ENCODE measurements around the gene TNFAIP8L3.
A peak's percentile ranks its signal among the peaks of the same experiment; 100 is the strongest.

Gene TNFAIP8L3

GRCh38 chr15:51071578-51071977 is 23.1 kb downstream of the TNFAIP8L3 start:
- Mint-ChIP-seq H3K27ac (no peak overlapping the region), H3K36me3 (ENCODE audit: low read depth) (no peaks in the 10 kb centered on the region), H3K9me3 (no peaks in the 10 kb centered on the region), H3K27me3 (ENCODE audit: low read depth) (no peaks in the 10 kb centered on the region), H3K4me1 (peaks cover 15% of the 10 kb centered on the region), H3K4me3 (no peak overlapping the region)
- TF ChIP-seq, protein P1, sequence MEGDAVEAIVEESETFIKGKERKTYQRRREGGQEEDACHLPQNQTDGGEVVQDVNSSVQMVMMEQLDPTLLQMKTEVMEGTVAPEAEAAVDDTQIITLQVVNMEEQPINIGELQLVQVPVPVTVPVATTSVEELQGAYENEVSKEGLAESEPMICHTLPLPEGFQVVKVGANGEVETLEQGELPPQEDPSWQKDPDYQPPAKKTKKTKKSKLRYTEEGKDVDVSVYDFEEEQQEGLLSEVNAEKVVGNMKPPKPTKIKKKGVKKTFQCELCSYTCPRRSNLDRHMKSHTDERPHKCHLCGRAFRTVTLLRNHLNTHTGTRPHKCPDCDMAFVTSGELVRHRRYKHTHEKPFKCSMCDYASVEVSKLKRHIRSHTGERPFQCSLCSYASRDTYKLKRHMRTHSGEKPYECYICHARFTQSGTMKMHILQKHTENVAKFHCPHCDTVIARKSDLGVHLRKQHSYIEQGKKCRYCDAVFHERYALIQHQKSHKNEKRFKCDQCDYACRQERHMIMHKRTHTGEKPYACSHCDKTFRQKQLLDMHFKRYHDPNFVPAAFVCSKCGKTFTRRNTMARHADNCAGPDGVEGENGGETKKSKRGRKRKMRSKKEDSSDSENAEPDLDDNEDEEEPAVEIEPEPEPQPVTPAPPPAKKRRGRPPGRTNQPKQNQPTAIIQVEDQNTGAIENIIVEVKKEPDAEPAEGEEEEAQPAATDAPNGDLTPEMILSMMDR (IDR thresholded peaks at IDR 0.05; ENCODE audit: unreplicated experiment in 3 of 3), result no peak

- H3K27ac Mint-ChIP-seq, result no peak overlapping the region
- H3K4me3 Mint-ChIP-seq, result no peak overlapping the region
- peaks cover 18% of the 10 kb centered on the region for H3K4me1 Mint-ChIP-seq
- no peaks in the 10 kb centered on the region for H3K36me3 Mint-ChIP-seq (ENCODE audit: low read depth)
- TF ChIP-seq, protein P1 (IDR thresholded peaks at IDR 0.05; ENCODE audit: unreplicated experiment in 3 of 3), result no peak
- no peaks in the 10 kb centered on the region for H3K9me3 Mint-ChIP-seq
- H3K27me3 Mint-ChIP-seq (ENCODE audit: low read depth), result no peaks in the 10 kb centered on the region
Observed at GRCh38 chr15:51069983-51070382, 24.7 kb downstream of the TNFAIP8L3 start.

- H3K27ac Mint-ChIP-seq, result no peak overlapping the region
- no peak overlapping the region for H3K4me3 Mint-ChIP-seq
- H3K4me1 Mint-ChIP-seq, result peaks cover 20% of the 10 kb centered on the region
- TF ChIP-seq, protein P1 (IDR thresholded peaks at IDR 0.05; ENCODE audit: unreplicated experiment in 3 of 3), result no peak
- no peaks in the 10 kb centered on the region for H3K9me3 Mint-ChIP-seq
- H3K36me3 Mint-ChIP-seq (ENCODE audit: low read depth), result no peaks in the 10 kb centered on the region
- H3K27me3 Mint-ChIP-seq (ENCODE audit: low read depth), result no peaks in the 10 kb centered on the region
Observed at GRCh38 chr15:51067510-51067909, 27.2 kb downstream of the TNFAIP8L3 start.

DNA sequence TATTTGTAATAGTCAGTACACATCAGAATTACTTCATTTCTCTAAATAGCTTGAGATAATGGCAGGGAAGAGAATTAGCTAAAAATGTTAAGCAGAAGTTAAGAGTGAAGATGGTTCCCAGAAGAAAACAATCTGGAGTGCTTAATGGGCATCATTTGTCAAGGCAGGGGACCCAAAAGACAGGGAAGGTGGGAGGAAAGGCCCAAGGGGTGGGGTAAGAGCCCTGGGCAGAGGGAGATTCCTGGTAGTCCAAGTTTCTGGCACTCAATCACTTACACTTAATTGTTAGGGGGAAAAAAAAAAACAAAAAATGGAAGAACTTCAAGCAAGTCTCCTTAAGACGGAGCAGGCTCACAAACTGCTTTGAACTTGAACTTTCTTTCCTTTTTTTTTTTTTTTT is 28.9 kb downstream of the TNFAIP8L3 start:
- H3K36me3 Mint-ChIP-seq (ENCODE audit: low read depth), result no peaks in the 10 kb centered on the region
- TF ChIP-seq, protein P1 (IDR thresholded peaks at IDR 0.05; ENCODE audit: unreplicated experiment in 3 of 3), result no peak
- H3K4me3 Mint-ChIP-seq, result no peak overlapping the region
- peaks cover 20% of the 10 kb centered on the region for H3K4me1 Mint-ChIP-seq
- H3K9me3 Mint-ChIP-seq, result no peaks in the 10 kb centered on the region
- peak overlapping the region in 2 of 3 experiments; percentile 15 to 63 for H3K27ac Mint-ChIP-seq
- no peaks in the 10 kb centered on the region for H3K27me3 Mint-ChIP-seq (ENCODE audit: low read depth)

DNA sequence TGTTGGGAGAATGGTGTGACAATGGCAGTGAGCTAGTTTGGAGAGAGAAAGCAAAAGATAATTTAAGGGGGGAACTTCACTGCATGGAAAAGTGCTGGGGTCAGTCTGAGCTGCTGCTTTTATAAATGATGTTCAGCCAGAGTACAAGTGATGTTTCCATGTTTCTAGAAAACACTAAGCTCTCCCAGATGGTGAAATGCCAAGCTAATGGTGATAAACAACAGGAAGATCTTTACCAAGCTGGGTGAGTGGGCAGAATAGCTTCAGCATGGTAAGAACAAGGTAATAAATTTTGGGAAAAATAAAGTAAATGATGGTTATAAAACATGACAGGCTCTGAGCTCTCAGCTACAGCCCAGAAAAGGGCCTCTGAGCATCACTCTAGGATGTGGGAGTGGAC is 29.4 kb downstream of the TNFAIP8L3 start:
- peaks cover 20% of the 10 kb centered on the region for H3K4me1 Mint-ChIP-seq
- peak overlapping the region in 2 of 3 experiments; percentile 15 to 63 for H3K27ac Mint-ChIP-seq
- no peaks in the 10 kb centered on the region for H3K27me3 Mint-ChIP-seq (ENCODE audit: low read depth)
- no peaks in the 10 kb centered on the region for H3K9me3 Mint-ChIP-seq
- H3K36me3 Mint-ChIP-seq (ENCODE audit: low read depth), result no peaks in the 10 kb centered on the region
- TF ChIP-seq, protein P1 (IDR thresholded peaks at IDR 0.05; ENCODE audit: unreplicated experiment in 3 of 3), result no peak
- H3K4me3 Mint-ChIP-seq, result no peak overlapping the region

DNA sequence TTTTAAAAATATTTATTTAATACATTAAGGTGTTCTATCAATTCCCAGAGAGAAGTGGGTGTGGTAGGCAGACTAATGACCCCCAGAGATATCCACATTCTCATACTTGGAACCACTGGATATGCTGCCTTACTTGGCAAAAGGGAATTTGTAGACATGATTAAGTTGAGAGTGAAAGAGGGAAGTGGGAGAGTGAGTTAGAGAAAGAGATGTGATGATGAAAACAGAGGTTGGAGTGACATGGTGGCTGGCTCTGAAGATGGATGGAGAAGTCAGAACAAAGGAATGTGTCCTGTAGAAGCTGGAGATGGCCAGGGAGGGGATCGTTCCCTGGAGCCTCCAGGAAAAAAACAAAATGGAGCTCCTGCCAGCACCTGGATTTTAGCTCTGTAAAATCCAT is 32.0 kb downstream of the TNFAIP8L3 start:
- no peaks in the 10 kb centered on the region for H3K36me3 Mint-ChIP-seq (ENCODE audit: low read depth)
- H3K4me1 Mint-ChIP-seq, result peaks cover 18% of the 10 kb centered on the region
- no peaks in the 10 kb centered on the region for H3K9me3 Mint-ChIP-seq
- TF ChIP-seq, protein P1 (IDR thresholded peaks at IDR 0.05; ENCODE audit: unreplicated experiment in 3 of 3), result no peak
- H3K27ac Mint-ChIP-seq, result no peak overlapping the region
- no peak overlapping the region for H3K4me3 Mint-ChIP-seq
- no peaks in the 10 kb centered on the region for H3K27me3 Mint-ChIP-seq (ENCODE audit: low read depth)

Data from nephron (organoid).